ENCODE measurements around the gene PNMA6E. TPM values are rescaled to one million over a fixed set of nuclear protein-coding genes. Genes with fewer than 3 reads are reported as not detected.

The PNMA6E gene
- total RNA-seq, result not detected

DNA sequence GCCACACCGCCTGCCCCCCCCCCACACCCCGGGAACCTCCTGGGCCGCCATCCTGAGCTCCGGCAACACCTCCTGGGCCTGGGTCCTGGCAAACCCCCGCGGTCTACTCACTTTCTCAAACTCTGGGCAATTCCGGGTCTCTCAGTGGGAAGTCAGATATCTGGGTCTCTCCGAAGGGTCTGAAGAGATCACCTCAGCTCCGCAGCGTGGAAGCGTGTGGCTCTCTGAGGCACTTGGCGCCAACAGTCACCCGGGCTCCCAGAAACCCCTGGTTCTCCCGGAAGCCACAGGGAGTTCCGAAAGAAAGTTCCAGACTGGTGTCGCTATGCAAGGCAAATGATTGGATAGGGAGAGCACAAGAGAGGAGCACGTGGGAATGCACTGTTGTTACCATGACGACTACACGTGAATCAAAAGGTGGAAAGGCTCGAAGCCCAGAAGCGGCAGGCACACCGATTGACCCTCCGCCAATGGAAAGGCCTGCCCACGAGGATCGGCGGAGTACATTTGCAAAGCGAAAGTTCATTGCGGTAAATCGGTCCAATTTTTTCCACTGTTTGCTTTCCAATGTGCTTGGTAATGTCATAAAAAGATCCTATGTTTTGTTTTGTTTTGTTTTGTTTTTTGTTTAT, at the start of gene PNMA6E:
Gene PNMA6E (minus strand): TSS at position 218 of the 632 bp plus-strand sequence. CDS start 2,501 bp downstream, outside the sequence.
- intact Hi-C loops (cut with DNase I; ENCODE audit: low total_unique reads), result no loop called here
- TF ChIP-seq POLR2A (IDR thresholded peaks at IDR 0.05), result no peak
- no peak for TF ChIP-seq POLR2AphosphoS5 (IDR thresholded peaks at IDR 0.05)
- no peak for TF ChIP-seq CTCF (IDR thresholded peaks at IDR 0.05)
- no peaks in the 10 kb centered on the region for H3K4me1 ChIP-seq

DNA sequence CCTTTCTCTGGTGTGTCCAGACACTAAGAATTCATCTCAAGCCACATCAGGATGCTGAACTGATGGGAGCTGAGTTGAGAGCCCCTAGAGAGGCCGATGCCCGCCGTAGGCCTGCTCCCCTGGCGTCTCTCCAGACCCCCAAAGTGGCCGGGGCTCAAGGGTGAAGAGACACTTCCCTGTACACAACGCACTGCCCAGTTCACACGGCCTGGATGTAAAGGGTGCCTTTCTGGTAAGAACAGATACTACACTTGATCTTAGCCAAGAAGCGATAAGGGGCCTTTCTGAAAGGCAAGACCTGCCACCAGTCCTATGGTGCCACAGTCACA, 49.8 kb upstream of the PNMA6E start:
- no peak overlapping the region for H3K27ac ChIP-seq
- peaks cover 0 to 24% of the 10 kb centered on the region in 2 donors for H3K27me3 ChIP-seq
- TF ChIP-seq POLR2AphosphoS5 (IDR thresholded peaks at IDR 0.05), result no peak
- H3K4me3 ChIP-seq, result no peak overlapping the region
- H3K4me1 ChIP-seq, result no peaks in the 10 kb centered on the region
- intact Hi-C loops (cut with DNase I; ENCODE audit: low total_unique reads), result no loop called here
- no peaks in the 10 kb centered on the region for H3K36me3 ChIP-seq
- H3K9me3 ChIP-seq, result no peaks in the 10 kb centered on the region
- no peak for DNase-seq (ENCODE audit: low spot score in 2 of 2)

More for the DNA sequence above, at the start of gene PNMA6E:
- Histone ChIP-seq H3K36me3 (no peaks in the 10 kb centered on the region), H3K27ac (no peak within 1 kb of the TSS), H3K9me3 (peaks cover 0 to 7% of the 10 kb centered on the region in 2 donors), H3K4me3 (no peak within 1 kb of the TSS), H3K27me3 (peaks cover 0 to 41% of the 10 kb centered on the region in 2 donors)
- no peak for DNase-seq (ENCODE audit: low spot score in 2 of 2)

DNA sequence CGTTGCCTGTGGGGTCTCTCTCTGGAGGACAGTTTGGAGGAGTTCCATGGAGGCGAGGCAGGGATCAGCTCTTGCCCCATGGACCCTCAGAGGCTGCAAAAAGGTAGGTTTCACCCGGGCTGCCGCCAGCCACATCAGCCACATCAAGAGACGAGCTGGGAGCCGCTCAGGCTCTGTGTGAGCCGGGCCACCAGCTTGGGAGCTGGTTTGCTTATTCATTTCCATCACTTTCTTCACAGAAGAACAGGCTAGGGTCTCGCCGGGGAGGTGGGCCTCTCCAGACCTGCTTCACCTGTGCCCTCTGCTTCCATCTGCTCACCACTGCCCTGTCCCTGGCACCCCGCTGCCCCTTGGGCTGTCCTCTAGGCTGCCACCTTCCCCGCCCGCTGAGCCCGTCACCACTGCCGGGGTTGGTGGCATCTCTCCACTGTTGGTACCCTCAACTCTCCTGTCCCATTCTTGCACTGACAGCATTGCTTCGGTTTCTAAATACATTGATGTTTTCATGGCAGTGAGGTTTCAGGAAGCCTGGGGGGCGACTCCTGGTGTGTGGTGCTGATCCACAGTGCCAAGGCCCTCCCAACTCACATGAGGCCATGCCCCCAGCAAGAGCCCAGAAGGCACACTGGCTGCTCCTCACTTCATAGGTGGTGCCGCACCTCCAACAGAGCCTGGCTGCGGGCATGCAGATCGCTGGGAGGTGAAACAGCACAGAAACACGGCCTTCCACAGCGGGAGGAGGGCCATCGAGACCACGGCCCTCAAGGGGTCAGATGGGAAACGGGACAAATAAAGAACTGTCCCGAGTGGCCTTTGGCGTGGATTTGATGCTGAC, 49.2 kb upstream of the PNMA6E start:
- no peak overlapping the region for H3K27ac ChIP-seq
- no peaks in the 10 kb centered on the region for H3K4me1 ChIP-seq
- intact Hi-C loops (cut with DNase I; ENCODE audit: low total_unique reads), result no loop called here
- DNase-seq (ENCODE audit: low spot score in 2 of 2), result no peak
- H3K4me3 ChIP-seq, result no peak overlapping the region
- H3K27me3 ChIP-seq, result peaks cover 0 to 19% of the 10 kb centered on the region in 2 donors
- H3K9me3 ChIP-seq, result no peaks in the 10 kb centered on the region
- H3K36me3 ChIP-seq, result no peaks in the 10 kb centered on the region
- no peak for TF ChIP-seq CTCF (IDR thresholded peaks at IDR 0.05)
- no peak for TF ChIP-seq POLR2A (IDR thresholded peaks at IDR 0.05)
- TF ChIP-seq POLR2AphosphoS5 (IDR thresholded peaks at IDR 0.05), result no peak

GRCh38 chrX:153449368-153450113, 48.4 kb upstream of the PNMA6E start:
- Histone ChIP-seq H3K27me3 (peaks cover 0 to 11% of the 10 kb centered on the region in 2 donors), H3K4me1 (no peaks in the 10 kb centered on the region), H3K27ac (no peak overlapping the region), H3K9me3 (no peaks in the 10 kb centered on the region), H3K4me3 (no peak overlapping the region), H3K36me3 (no peaks in the 10 kb centered on the region)
- no peak for TF ChIP-seq POLR2AphosphoS5 (IDR thresholded peaks at IDR 0.05)
- TF ChIP-seq POLR2A (IDR thresholded peaks at IDR 0.05), result no peak
- TF ChIP-seq CTCF (IDR thresholded peaks at IDR 0.05), result no peak
- intact Hi-C loops (cut with DNase I; ENCODE audit: low total_unique reads), result no loop called here
- DNase-seq (ENCODE audit: low spot score in 2 of 2), result no peak

GRCh38 chrX:153448556-153449367, 47.6 kb upstream of the PNMA6E start:
- H3K4me3 ChIP-seq, result no peak overlapping the region
- TF ChIP-seq POLR2A (IDR thresholded peaks at IDR 0.05), result no peak
- no peak for TF ChIP-seq POLR2AphosphoS5 (IDR thresholded peaks at IDR 0.05)
- no peak for TF ChIP-seq CTCF (IDR thresholded peaks at IDR 0.05)
- intact Hi-C loops (cut with DNase I; ENCODE audit: low total_unique reads), result no loop called here
- no peaks in the 10 kb centered on the region for H3K4me1 ChIP-seq
- peaks cover 0 to 8% of the 10 kb centered on the region in 2 donors for H3K27me3 ChIP-seq
- no peak overlapping the region for H3K27ac ChIP-seq
- H3K9me3 ChIP-seq, result no peaks in the 10 kb centered on the region
- no peaks in the 10 kb centered on the region for H3K36me3 ChIP-seq
- DNase-seq (ENCODE audit: low spot score in 2 of 2), result no peak
